H9 (cell line): ENCODE results near the gene KHSRP. TPM values are rescaled to one million over a fixed set of nuclear protein-coding genes. Genes with fewer than 3 reads are reported as not detected.

Experiments used
- DNase-seq: peaks from one replicate; pipeline ENCODE4 v3.0.0-alpha.2; 2017
- H2AFZ ChIP-seq: one replicate; pipeline ENCODE4 v1.6.1; 2013; ENCODE audit warnings: mild to moderate bottlenecking, low read length, control low read depth, moderate library complexity
- H2AK5ac ChIP-seq: 2 replicates; pipeline ENCODE4 v1.6.1; 2013; ENCODE audit warnings: low read length, control low read depth, mixed read lengths; ENCODE audit not compliant: insufficient read length
- H2BK120ac ChIP-seq: one replicate; pipeline ENCODE4 v1.6.1; 2013; ENCODE audit warnings: low read depth, mild to moderate bottlenecking, low read length, control low read depth, inconsistent platforms; ENCODE audit not compliant: poor library complexity, severe bottlenecking
- H2BK12ac ChIP-seq: 2 replicates; pipeline ENCODE4 v1.6.1; 2013; ENCODE audit warnings: low read length, control low read depth, mixed read lengths, low read depth; ENCODE audit not compliant: insufficient read length
- H2BK15ac ChIP-seq: 2 replicates; pipeline ENCODE4 v1.6.1; 2013; ENCODE audit warnings: low read depth, low read length, control low read depth
- H2BK20ac ChIP-seq: one replicate; pipeline ENCODE4 v1.6.1; 2013; ENCODE audit warnings: low read depth, mild to moderate bottlenecking, low read length, control low read depth, inconsistent platforms; ENCODE audit not compliant: poor library complexity, severe bottlenecking
- H2BK5ac ChIP-seq: 2 replicates; pipeline ENCODE4 v1.6.1; 2013; ENCODE audit warnings: low read length, control low read depth, mixed read lengths; ENCODE audit not compliant: insufficient read length
- H3K14ac ChIP-seq: 2 replicates; pipeline ENCODE4 v1.6.1; 2013; ENCODE audit warnings: low read length, control low read depth; ENCODE audit not compliant: insufficient read depth
- H3K18ac ChIP-seq: 2 replicates; pipeline ENCODE4 v1.6.1; 2013; ENCODE audit warnings: low read depth, mild to moderate bottlenecking, mixed read lengths, low read length, control low read depth; ENCODE audit not compliant: insufficient read length
- H3K23ac ChIP-seq: 2 replicates; pipeline ENCODE4 v1.6.1; 2013; ENCODE audit warnings: low read length, control low read depth, mixed read lengths, low read depth; ENCODE audit not compliant: insufficient read length
- H3K23me2 ChIP-seq: 2 replicates; pipeline ENCODE4 v1.6.1; 2013; ENCODE audit warnings: low read depth, mild to moderate bottlenecking, mixed read lengths, low read length, control low read depth; ENCODE audit not compliant: insufficient read length, poor library complexity, severe bottlenecking
- H3K27ac ChIP-seq: 2 replicates; pipeline ENCODE4 v1.5.1; 2013; ENCODE audit warnings: low read length, control low read depth, mixed read lengths, low read depth; ENCODE audit not compliant: insufficient read length
- H3K27me3 ChIP-seq: 2 replicates; pipeline ENCODE4 v1.6.1; 2013; ENCODE audit warnings: low read length, control low read depth, inconsistent platforms; ENCODE audit not compliant: insufficient read depth
- H3K4ac ChIP-seq: 2 replicates; pipeline ENCODE4 v1.6.1; 2013; ENCODE audit warnings: low read depth, mild to moderate bottlenecking, control low read depth, inconsistent platforms, low read length, moderate library complexity
- H3K4me1 ChIP-seq: 2 replicates; pipeline ENCODE4 v1.6.1; 2013; ENCODE audit warnings: low read length, control low read depth, inconsistent platforms; ENCODE audit not compliant: insufficient read depth
- H3K4me2 ChIP-seq: 2 replicates; pipeline ENCODE4 v1.6.1; 2013; ENCODE audit warnings: low read length, control low read depth, mixed read lengths; ENCODE audit not compliant: insufficient read length, insufficient read depth
- H3K56ac ChIP-seq: 2 replicates; pipeline ENCODE4 v1.6.1; 2013; ENCODE audit warnings: low read depth, mild to moderate bottlenecking, mixed read lengths, low read length, control low read depth; ENCODE audit not compliant: insufficient read length
- H3K79me1 ChIP-seq: 2 replicates; pipeline ENCODE4 v1.6.1; 2013; ENCODE audit warnings: low read depth, mild to moderate bottlenecking, moderate library complexity, low read length, control low read depth, inconsistent platforms; ENCODE audit not compliant: insufficient read depth, poor library complexity, severe bottlenecking
- H3K79me2 ChIP-seq: 2 replicates; pipeline ENCODE4 v1.6.1; 2013; ENCODE audit warnings: low read length, control low read depth, inconsistent platforms; ENCODE audit not compliant: insufficient read depth
- H3K9ac ChIP-seq: 2 replicates; pipeline ENCODE4 v1.6.1; 2013; ENCODE audit warnings: low read length, control low read depth, mixed read lengths; ENCODE audit not compliant: insufficient read length; ENCODE audit errors: extremely low read depth
- H3K9me3 ChIP-seq: one replicate; pipeline ENCODE4 v1.6.1; 2013; ENCODE audit warnings: low read depth, low read length, inconsistent platforms; ENCODE audit not compliant: control insufficient read depth
- H3T11ph ChIP-seq: one replicate; pipeline ENCODE4 v1.6.1; 2013; ENCODE audit warnings: mild to moderate bottlenecking, low read length, control low read depth, inconsistent platforms
- H4K20me1 ChIP-seq: one replicate; pipeline ENCODE4 v1.6.1; 2013; ENCODE audit not compliant: control insufficient read depth, insufficient read length, insufficient read depth
- H4K5ac ChIP-seq: 2 replicates; pipeline ENCODE4 v1.6.1; 2013; ENCODE audit warnings: low read depth, mild to moderate bottlenecking, mixed read lengths, low read length, control low read depth; ENCODE audit not compliant: insufficient read length
- H4K8ac ChIP-seq: replicated peaks from 2 replicates; pipeline ENCODE4 v1.6.1; 2013; ENCODE audit warnings: low read length, control low read depth, mixed read lengths, low read depth; ENCODE audit not compliant: insufficient read length
- H4K91ac ChIP-seq: 2 replicates; pipeline ENCODE4 v1.6.1; 2013; ENCODE audit warnings: low read depth, mild to moderate bottlenecking, moderate library complexity, mixed read lengths, low read length, control low read depth; ENCODE audit not compliant: insufficient read length
- H3K27ac Mint-ChIP-seq, 3 experiments: 2 replicates in 2 of 3; 3 replicates in 1 of 3; pipeline ENCODE4 v1.8.0; 2020 to 2021; ENCODE audit warnings: mixed read lengths in 3 of 3, mild to moderate bottlenecking in 1 of 3, moderate library complexity in 1 of 3
- H3K27me3 Mint-ChIP-seq: 2 replicates; pipeline ENCODE4 v1.8.0; 2021; ENCODE audit warnings: low read depth, mild to moderate bottlenecking, moderate library complexity, mixed read lengths
- H3K36me3 Mint-ChIP-seq, 3 experiments: 2 replicates in 2 of 3; 3 replicates in 1 of 3; pipeline ENCODE4 v1.8.0; 2020 to 2021; ENCODE audit warnings: low read depth in 3 of 3, mixed read lengths in 3 of 3; ENCODE audit not compliant: insufficient read depth in 1 of 3
- H3K4me1 Mint-ChIP-seq, 2 experiments: 2 replicates each; pipeline ENCODE4 v1.8.0; 2020; ENCODE audit warnings: mixed read lengths in 2 of 2
- H3K4me3 Mint-ChIP-seq, 2 experiments: 2 replicates in 1 of 2; 3 replicates in 1 of 2; pipeline ENCODE4 v1.8.0; 2020 to 2021; ENCODE audit warnings: mild to moderate bottlenecking in 2 of 2, mixed read lengths in 2 of 2, moderate library complexity in 1 of 2
- H3K9me3 Mint-ChIP-seq, 2 experiments: 2 replicates in 1 of 2; 3 replicates in 1 of 2; pipeline ENCODE4 v1.8.0; 2020; ENCODE audit warnings: mild to moderate bottlenecking in 2 of 2, mixed read lengths in 2 of 2, moderate library complexity in 1 of 2
- CTCF ChIP-seq: fragments of 200-600 bp; sonication (generic); conservative IDR thresholded peaks from 3 replicates; pipeline ENCODE4 v1.8.0; 2021; ENCODE audit warnings: antibody characterized with exemption, mild to moderate bottlenecking
- WGBS: extraction: QIAGEN DNeasy Blood & Tissue Kit; methylation state at CpG from one replicate; pipeline ENCODE4 v1.1.7; 2013; ENCODE audit warnings: missing lambda C conversion rate, low lambda C conversion rate, mixed read lengths; ENCODE audit not compliant: insufficient read length; ENCODE audit errors: extremely low coverage; 5-methylcytosine and 5-hydroxymethylcytosine counted together
- total RNA-seq: library from RNA; stranded (reverse); gene quantifications from 2 replicates; pipeline ENCODE4 v1.2.1, GENCODE V29; 2021

KHSRP gene
- total RNA-seq, 1 experiment from 2014 or later, result 602 TPM

GRCh38 chr19:6374711-6375410, 49.8 kb downstream of the KHSRP start:
- no peak overlapping the region for H2AFZ ChIP-seq
- no peak overlapping the region for H2BK15ac ChIP-seq
- no peaks in the 10 kb centered on the region for H4K20me1 ChIP-seq
- no peak overlapping the region for H2BK5ac ChIP-seq
- H3K79me2 ChIP-seq, result no peaks in the 10 kb centered on the region
- H4K8ac ChIP-seq, result no peak overlapping the region
- no peak overlapping the region for H2BK20ac ChIP-seq
- H3K27me3 ChIP-seq, result no peaks in the 10 kb centered on the region
- Mint-ChIP-seq H3K27ac (0 out of 7 replicates have a peak overlapping the region, but pooled peaks of 1 of the 3 experiments have one; percentile 28), H3K4me1 (peaks cover 9 to 24% of the 10 kb centered on the region in 2 experiments), H3K36me3 (peaks cover 10 to 15% (median 14%) of the 10 kb centered on the region in 3 experiments), H3K4me3 (peak overlapping the region in 1 of 2 experiments; percentile 40; a peak in 2 of 5 replicates), H3K9me3 (peaks cover 2 to 3% of the 10 kb centered on the region in 2 experiments; a peak in 4 of 5 replicates), H3K27me3 (no peaks in the 10 kb centered on the region)
- no peak overlapping the region for H3T11ph ChIP-seq
- WGBS, result no CpG with 5 or more reads among the region's 29 CpGs
- H3K4ac ChIP-seq, result no peak overlapping the region
- H3K4me2 ChIP-seq, result no peak overlapping the region
- H4K91ac ChIP-seq, result no peak overlapping the region
- no peak overlapping the region for H4K5ac ChIP-seq
- H2AK5ac ChIP-seq, result no peak overlapping the region
- no peak overlapping the region for H3K18ac ChIP-seq
- H2BK12ac ChIP-seq, result no peak overlapping the region
- no peaks in the 10 kb centered on the region for H3K23me2 ChIP-seq
- no peak for TF ChIP-seq CTCF
- no peak for DNase-seq
- no peaks in the 10 kb centered on the region for H3K79me1 ChIP-seq
- no peak overlapping the region for H3K27ac ChIP-seq
- H3K9me3 ChIP-seq, result no peaks in the 10 kb centered on the region
- no peak overlapping the region for H3K23ac ChIP-seq
- H3K9ac ChIP-seq, result no peak overlapping the region
- H3K56ac ChIP-seq, result no peak overlapping the region
- H2BK120ac ChIP-seq, result no peak overlapping the region
- H3K4me1 ChIP-seq, result no peaks in the 10 kb centered on the region
- H3K14ac ChIP-seq, result no peak overlapping the region
